Liver (tissue), 9 donors: ENCODE data around the gene CAP2. TPM values are rescaled to one million over a fixed set of nuclear protein-coding genes. Genes with fewer than 3 reads are reported as not detected.

Experiments
- DNase-seq: peaks from one replicate; pipeline ENCODE4 v3.0.0-alpha.2; 2017; ENCODE audit warnings: low spot score
- H3K27ac ChIP-seq, 2 donors: one replicate each; pipeline ENCODE4 v1.7.0; 2013; ENCODE audit warnings: inconsistent platforms in 2 of 2, low read length in 2 of 2, control low read depth in 1 of 2, low read depth in 1 of 2, mild to moderate bottlenecking in 1 of 2
- H3K27me3 ChIP-seq, 4 donors: one replicate each; pipeline versions ENCODE4 v1.6.1 to v1.7.0; 2013; ENCODE audit warnings: low read length in 3 of 4, inconsistent platforms in 1 of 4, mild to moderate bottlenecking in 1 of 4, moderate library complexity in 1 of 4; ENCODE audit not compliant: control insufficient read depth in 4 of 4, insufficient read depth in 4 of 4
- H3K36me3 ChIP-seq, 4 donors: one replicate each; pipeline versions ENCODE4 v1.6.1 to v1.7.0; 2013; ENCODE audit warnings: low read length in 3 of 4, mild to moderate bottlenecking in 3 of 4, low read depth in 1 of 4, moderate library complexity in 1 of 4; ENCODE audit not compliant: control insufficient read depth in 4 of 4, insufficient read depth in 3 of 4
- H3K4me1 ChIP-seq, 4 donors: one replicate each; pipeline versions ENCODE4 v1.6.1 to v1.7.0; 2013; ENCODE audit warnings: low read length in 3 of 4, mild to moderate bottlenecking in 3 of 4, moderate library complexity in 1 of 4; ENCODE audit not compliant: control insufficient read depth in 4 of 4, insufficient read depth in 4 of 4
- H3K4me3 ChIP-seq, 3 donors: one replicate each; pipeline versions ENCODE4 v1.6.1 to v1.7.0; 2013; ENCODE audit warnings: low read length in 3 of 3, control low read depth in 1 of 3, low read depth in 1 of 3, mild to moderate bottlenecking in 1 of 3
- H3K9ac ChIP-seq, 2 donors: one replicate each; pipeline ENCODE4 v1.7.0; 2013; ENCODE audit warnings: low read length in 2 of 2, mild to moderate bottlenecking in 2 of 2, moderate library complexity in 2 of 2, control low read depth in 1 of 2, low read depth in 1 of 2
- H3K9me3 ChIP-seq, 4 donors: one replicate each; pipeline versions ENCODE4 v1.6.1 to v1.7.0; 2013; ENCODE audit warnings: low read length in 3 of 4; ENCODE audit not compliant: control insufficient read depth in 4 of 4
- ATF3 ChIP-seq: IDR thresholded peaks from 2 replicates; pipeline ENCODE4 v1.6.1; 2016; ENCODE audit warnings: antibody characterized with exemption
- EGR1 ChIP-seq, 2 donors: IDR thresholded peaks; 2 replicates each; pipeline ENCODE4 v1.6.1; 2016 to 2018; ENCODE audit warnings: antibody characterized with exemption in 2 of 2, low read depth in 2 of 2
- FOXA1 ChIP-seq: IDR thresholded peaks from 2 replicates; pipeline ENCODE4 v1.6.1; 2016; ENCODE audit warnings: antibody characterized with exemption
- FOXA2 ChIP-seq: IDR thresholded peaks from 2 replicates; pipeline ENCODE4 v1.6.1; 2016; ENCODE audit warnings: antibody characterized with exemption
- GABPA ChIP-seq, 2 donors: IDR thresholded peaks in 1 of 2; conservative IDR thresholded peaks in 1 of 2; 2 replicates each; pipeline ENCODE4 v1.6.1; 2016; ENCODE audit warnings: antibody characterized with exemption in 2 of 2, mild to moderate bottlenecking in 1 of 2, moderate library complexity in 1 of 2
- HNF4A ChIP-seq, 2 donors: conservative IDR thresholded peaks; 2 replicates each; pipeline ENCODE4 v1.6.1; 2016; ENCODE audit warnings: antibody characterized with exemption in 2 of 2, mild to moderate bottlenecking in 2 of 2
- HNF4G ChIP-seq: IDR thresholded peaks from 2 replicates; pipeline ENCODE4 v1.6.1; 2016; ENCODE audit warnings: antibody characterized with exemption
- JUND ChIP-seq, 2 donors: IDR thresholded peaks; 2 replicates each; pipeline ENCODE4 v1.6.1; 2016; ENCODE audit warnings: antibody characterized with exemption in 2 of 2
- MAX ChIP-seq: IDR thresholded peaks from 2 replicates; pipeline ENCODE4 v1.6.1; 2016; ENCODE audit warnings: antibody characterized with exemption
- NR2F2 ChIP-seq: IDR thresholded peaks from 2 replicates; pipeline ENCODE4 v1.6.1; 2016; ENCODE audit warnings: antibody characterized with exemption
- RAD21 ChIP-seq, 2 donors: IDR thresholded peaks; 2 replicates each; pipeline ENCODE4 v1.6.1; 2016; ENCODE audit warnings: antibody characterized with exemption in 2 of 2, mild to moderate bottlenecking in 2 of 2
- RXRA ChIP-seq, 2 donors: IDR thresholded peaks; 2 replicates each; pipeline ENCODE4 v1.6.1; 2017 to 2018; ENCODE audit warnings: antibody characterized with exemption in 2 of 2, mild to moderate bottlenecking in 1 of 2
- SP1 ChIP-seq: IDR thresholded peaks from 2 replicates; pipeline ENCODE4 v1.6.1; 2018; ENCODE audit warnings: antibody characterized with exemption, mild to moderate bottlenecking
- TAF1 ChIP-seq: conservative IDR thresholded peaks from 2 replicates; pipeline ENCODE4 v1.6.1; 2016; ENCODE audit warnings: antibody characterized with exemption, mild to moderate bottlenecking
- YY1 ChIP-seq: IDR thresholded peaks from 2 replicates; pipeline ENCODE4 v1.6.1; 2016; ENCODE audit warnings: antibody characterized with exemption, mild to moderate bottlenecking
- ZBTB33 ChIP-seq: IDR thresholded peaks from 2 replicates; pipeline ENCODE4 v1.6.1; 2016; ENCODE audit warnings: antibody characterized with exemption
- WGBS: extraction: QIAGEN DNeasy Blood & Tissue Kit; methylation state at CpG from one replicate; pipeline ENCODE4 v1.1.7; 2013; 5-methylcytosine and 5-hydroxymethylcytosine counted together
- polyA plus RNA-seq, 2 donors: library from polyadenylated mRNA; stranded (reverse) in 1 of 2; unstranded in 1 of 2; fragments of 200-250 nt in 1 of 2; fragments of >200 nt in 1 of 2; fragmentation: Nextera tagmentation in 1 of 2; extraction: Ambion mirVana in 1 of 2; gene quantifications; one replicate each; pipeline versions ENCODE4 v1.2.1 to v1.2.3, GENCODE V29; 2013 to 2015
- total RNA-seq, 2 donors: library from RNA; depleted of rRNA; stranded (reverse); fragments of >200 nt; gene quantifications; one replicate each; pipeline ENCODE4 v1.2.3, GENCODE V29; 2014
- TF ChIP-seq, protein P1 (sequence below): fragments of 150-350 bp; IDR thresholded peaks from 2 replicates; pipeline ENCODE4 v1.5.1; 2017; ENCODE audit warnings: improper control_type of control experiment, low read depth, low read length; ENCODE audit not compliant: missing input control
- TF ChIP-seq, protein P2 (sequence below): IDR thresholded peaks from 2 replicates; pipeline ENCODE4 v1.6.1; 2016; ENCODE audit warnings: antibody characterized with exemption, mild to moderate bottlenecking
- donor health status: healthy.
- donor health status: healthy.
- donor health status: healthy.
- donor health status: healthy.
- donor health status: healthy.

CAP2 gene
- total and polyA plus RNA-seq, 4 donors, result 1.2 to 6.4 (median 2.5) TPM

DNA sequence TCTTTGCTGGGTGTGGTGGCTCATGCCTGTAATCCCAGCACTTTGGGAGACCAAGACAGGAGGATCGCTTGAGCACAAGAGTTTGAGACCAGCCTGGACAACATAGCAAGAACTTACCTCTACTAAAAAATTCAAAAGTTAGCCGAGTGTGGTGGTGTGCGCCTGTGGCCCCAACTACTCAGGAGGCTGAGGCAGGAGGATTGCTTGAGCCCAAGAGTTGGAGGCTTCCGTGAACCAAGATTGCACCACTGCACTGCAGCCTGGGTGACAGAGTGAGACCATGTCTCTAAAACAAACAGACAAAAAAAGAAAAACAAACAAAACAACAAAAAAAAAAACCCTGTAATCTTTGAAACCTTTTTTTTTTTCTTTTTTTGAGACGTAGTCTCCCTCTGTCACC, 67.5 kb downstream of the CAP2 start:
- no peak for TF ChIP-seq FOXA2
- Histone ChIP-seq H3K36me3 (no peaks in the 10 kb centered on the region), H3K4me1 (no peaks in the 10 kb centered on the region), H3K9me3 (no peaks in the 10 kb centered on the region), H3K4me3 (no peak overlapping the region), H3K27me3 (no peaks in the 10 kb centered on the region), H3K27ac (no peak overlapping the region), H3K9ac (no peak overlapping the region)
- 82% methylated on average over 5 of the region's 5 CpGs for WGBS
- no peak for DNase-seq

GRCh38 chr6:17466147-17466546, 72.8 kb downstream of the CAP2 start:
- Histone ChIP-seq H3K27me3 (no peaks in the 10 kb centered on the region), H3K9me3 (no peaks in the 10 kb centered on the region), H3K9ac (no peak overlapping the region), H3K4me1 (no peaks in the 10 kb centered on the region), H3K4me3 (no peak overlapping the region), H3K36me3 (peaks cover 0 to 2% (median 0%) of the 10 kb centered on the region in 4 donors), H3K27ac (no peak overlapping the region)
- no peak for DNase-seq
- no peak for TF ChIP-seq HNF4G
- no peak for TF ChIP-seq NR2F2
- no peak for TF ChIP-seq RAD21 (IDR thresholded peaks at IDR 0.05)
- TF ChIP-seq, protein P1, sequence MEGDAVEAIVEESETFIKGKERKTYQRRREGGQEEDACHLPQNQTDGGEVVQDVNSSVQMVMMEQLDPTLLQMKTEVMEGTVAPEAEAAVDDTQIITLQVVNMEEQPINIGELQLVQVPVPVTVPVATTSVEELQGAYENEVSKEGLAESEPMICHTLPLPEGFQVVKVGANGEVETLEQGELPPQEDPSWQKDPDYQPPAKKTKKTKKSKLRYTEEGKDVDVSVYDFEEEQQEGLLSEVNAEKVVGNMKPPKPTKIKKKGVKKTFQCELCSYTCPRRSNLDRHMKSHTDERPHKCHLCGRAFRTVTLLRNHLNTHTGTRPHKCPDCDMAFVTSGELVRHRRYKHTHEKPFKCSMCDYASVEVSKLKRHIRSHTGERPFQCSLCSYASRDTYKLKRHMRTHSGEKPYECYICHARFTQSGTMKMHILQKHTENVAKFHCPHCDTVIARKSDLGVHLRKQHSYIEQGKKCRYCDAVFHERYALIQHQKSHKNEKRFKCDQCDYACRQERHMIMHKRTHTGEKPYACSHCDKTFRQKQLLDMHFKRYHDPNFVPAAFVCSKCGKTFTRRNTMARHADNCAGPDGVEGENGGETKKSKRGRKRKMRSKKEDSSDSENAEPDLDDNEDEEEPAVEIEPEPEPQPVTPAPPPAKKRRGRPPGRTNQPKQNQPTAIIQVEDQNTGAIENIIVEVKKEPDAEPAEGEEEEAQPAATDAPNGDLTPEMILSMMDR, result no peak
- TF ChIP-seq, protein P2, sequence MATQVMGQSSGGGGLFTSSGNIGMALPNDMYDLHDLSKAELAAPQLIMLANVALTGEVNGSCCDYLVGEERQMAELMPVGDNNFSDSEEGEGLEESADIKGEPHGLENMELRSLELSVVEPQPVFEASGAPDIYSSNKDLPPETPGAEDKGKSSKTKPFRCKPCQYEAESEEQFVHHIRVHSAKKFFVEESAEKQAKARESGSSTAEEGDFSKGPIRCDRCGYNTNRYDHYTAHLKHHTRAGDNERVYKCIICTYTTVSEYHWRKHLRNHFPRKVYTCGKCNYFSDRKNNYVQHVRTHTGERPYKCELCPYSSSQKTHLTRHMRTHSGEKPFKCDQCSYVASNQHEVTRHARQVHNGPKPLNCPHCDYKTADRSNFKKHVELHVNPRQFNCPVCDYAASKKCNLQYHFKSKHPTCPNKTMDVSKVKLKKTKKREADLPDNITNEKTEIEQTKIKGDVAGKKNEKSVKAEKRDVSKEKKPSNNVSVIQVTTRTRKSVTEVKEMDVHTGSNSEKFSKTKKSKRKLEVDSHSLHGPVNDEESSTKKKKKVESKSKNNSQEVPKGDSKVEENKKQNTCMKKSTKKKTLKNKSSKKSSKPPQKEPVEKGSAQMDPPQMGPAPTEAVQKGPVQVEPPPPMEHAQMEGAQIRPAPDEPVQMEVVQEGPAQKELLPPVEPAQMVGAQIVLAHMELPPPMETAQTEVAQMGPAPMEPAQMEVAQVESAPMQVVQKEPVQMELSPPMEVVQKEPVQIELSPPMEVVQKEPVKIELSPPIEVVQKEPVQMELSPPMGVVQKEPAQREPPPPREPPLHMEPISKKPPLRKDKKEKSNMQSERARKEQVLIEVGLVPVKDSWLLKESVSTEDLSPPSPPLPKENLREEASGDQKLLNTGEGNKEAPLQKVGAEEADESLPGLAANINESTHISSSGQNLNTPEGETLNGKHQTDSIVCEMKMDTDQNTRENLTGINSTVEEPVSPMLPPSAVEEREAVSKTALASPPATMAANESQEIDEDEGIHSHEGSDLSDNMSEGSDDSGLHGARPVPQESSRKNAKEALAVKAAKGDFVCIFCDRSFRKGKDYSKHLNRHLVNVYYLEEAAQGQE, result no peak
- no peak for TF ChIP-seq HNF4A (conservative IDR thresholded peaks at IDR 0.05)
- TF ChIP-seq EGR1 (IDR thresholded peaks at IDR 0.05; ENCODE audit: low read depth in 2 of 2), result no peak
- TF ChIP-seq FOXA1, result no peak
- no peak for TF ChIP-seq TAF1
- TF ChIP-seq MAX, result no peak
- TF ChIP-seq ZBTB33, result no peak
- TF ChIP-seq FOXA2, result no peak
- no peak for TF ChIP-seq SP1
- no peak for TF ChIP-seq ATF3
- TF ChIP-seq RXRA (IDR thresholded peaks at IDR 0.05), result no peak
- no peak for TF ChIP-seq JUND (IDR thresholded peaks at IDR 0.05)
- no peak for TF ChIP-seq YY1
- TF ChIP-seq GABPA (IDR thresholded peaks at IDR 0.05 in 1 of 2, conservative IDR thresholded peaks at IDR 0.05 in 1 of 2), result no peak
- WGBS, result 92% methylated on average over 5 of the region's 5 CpGs
